Jurkat, Clone E6-1 (cell line): Measurements from ENCODE around the gene PAQR7.
A peak's percentile ranks its signal among the peaks of the same experiment; 100 is the strongest.
"Not testable (repeated sequence)": the region's sequence is repeated elsewhere in the genome, so short reads cannot be mapped to it uniquely, and the experiment has no call there.

ENCODE experiments used
- DNase-seq: peaks from one replicate; pipeline ENCODE4 v3.0.0-alpha.2; 2011; ENCODE audit warnings: low read depth, low spot score
- H3K4me3 ChIP-seq: 2 replicates; pipeline ENCODE4 v1.5.1; 2011; ENCODE audit warnings: mild to moderate bottlenecking, low read length, control low read depth, moderate library complexity

Gene PAQR7

DNA sequence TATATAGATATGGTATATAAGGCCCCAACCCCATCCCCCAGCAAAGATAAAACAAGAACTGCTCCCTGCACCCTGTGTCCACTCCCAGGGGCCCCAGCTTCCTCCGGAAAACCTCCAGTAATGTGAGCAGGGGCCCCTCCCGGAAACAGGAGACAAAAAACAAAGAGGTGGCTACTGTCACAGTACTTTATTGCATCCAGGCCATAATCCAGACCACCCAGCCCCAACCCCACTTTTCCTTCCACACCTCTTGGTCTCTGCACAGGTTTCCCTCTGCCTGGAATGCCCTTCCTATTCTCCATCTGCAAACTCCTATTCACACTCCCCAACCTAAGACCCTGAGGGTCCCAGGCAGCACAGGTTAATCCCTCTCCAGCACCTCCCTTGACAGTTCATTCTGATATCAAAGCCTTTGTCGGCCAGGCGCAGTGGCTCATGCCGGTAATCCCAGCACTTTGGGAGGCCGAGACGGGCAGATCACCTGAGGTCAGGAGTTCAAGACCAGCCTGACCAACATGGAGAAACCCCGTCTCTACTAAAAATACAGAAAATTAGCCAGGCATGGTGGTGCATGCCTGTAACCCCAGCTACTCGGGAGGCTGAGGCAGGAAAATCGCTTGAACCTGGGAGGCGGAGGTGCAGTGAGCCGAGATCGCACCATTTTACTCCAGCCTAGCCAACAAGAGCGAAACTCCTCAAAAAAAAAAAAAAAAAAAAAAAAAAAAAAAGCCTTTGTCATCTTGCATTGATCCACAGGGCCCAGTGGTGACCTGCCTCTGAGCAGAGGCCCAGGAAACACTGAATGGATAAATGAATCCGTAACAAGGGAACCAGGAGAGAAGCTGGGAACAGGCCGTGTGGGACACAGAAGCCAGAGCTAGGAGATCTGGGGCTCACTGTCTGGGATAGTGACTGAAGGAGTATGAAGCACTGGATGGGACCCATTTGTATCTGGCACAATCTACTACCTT is 13.9 kb downstream of the PAQR7 start:
- no peak for DNase-seq
- H3K4me3 ChIP-seq = no peak overlapping the region

DNA sequence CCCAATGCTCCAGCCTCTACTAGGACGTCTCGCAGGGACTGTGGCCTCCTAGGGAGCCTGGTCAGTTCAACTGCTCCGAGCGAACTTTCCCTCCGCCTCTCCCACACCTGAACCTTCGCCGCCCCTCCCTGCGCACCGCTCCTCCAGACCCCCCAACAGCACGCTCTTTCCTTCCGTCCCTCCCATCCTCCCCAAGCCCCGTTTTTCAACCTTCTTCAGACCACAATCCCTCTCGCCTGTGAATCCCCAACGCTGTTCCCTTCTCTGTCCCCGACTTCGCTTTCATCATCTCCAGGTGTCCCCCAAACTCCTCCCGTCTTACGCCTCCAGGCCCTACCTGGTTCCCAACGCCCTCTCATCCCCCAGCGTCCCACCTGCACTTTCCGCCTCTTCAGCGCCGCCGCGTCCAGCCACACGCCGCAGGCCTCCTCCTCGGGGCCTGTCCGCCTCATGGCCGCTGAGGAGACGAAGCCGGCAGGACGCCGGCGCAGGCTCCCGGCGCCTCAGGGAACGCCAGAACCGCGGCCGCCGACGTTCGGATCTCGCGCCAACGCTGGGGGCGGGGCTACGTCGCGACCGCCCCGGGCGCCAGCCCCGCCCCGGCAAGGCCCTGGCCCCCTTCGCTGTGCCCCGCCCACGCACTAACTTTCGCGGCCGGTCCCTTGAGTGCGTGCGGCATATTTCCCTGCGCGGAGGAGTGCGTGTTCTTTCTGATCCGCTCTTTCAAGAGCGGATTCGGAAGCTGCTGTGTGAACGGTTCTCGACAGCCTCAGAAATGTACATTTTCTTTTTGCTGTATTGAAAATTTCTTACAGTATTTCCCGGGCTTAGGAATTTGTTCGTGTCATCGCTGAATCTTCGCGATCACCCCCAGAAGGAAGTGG is 16.4 kb downstream of the PAQR7 start, which contains the start of gene AUNIP:
Gene AUNIP, minus strand, starts transcription at position 552 of the 884 bp plus-strand sequence. Its CDS starts 100 bp downstream, at position 452.
- peak within 1 kb of the TSS; percentile 95 for H3K4me3 ChIP-seq
- peak; percentile 73 for DNase-seq

DNA sequence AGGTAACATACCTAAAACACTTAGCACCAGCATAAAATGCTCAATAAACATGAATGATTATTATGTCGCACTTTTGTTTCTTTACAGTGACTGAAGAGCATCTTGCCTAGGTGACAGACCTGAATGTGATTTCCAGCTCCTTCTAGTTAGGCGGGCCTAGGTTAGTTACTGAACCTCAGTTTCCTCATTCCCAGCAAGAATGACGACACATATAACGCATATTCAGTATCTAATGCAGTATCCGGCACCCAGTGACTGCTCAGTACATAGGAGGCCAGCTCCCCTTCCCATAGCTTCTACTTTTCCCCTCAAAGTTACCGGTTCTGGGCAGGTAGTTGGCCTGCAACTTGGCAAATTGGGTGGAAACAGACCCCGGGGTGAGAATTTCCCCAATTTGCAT is 17.0 kb downstream of the PAQR7 start:
- H3K4me3 ChIP-seq = peak overlapping the region; percentile 95
- DNase-seq = no peak

DNA sequence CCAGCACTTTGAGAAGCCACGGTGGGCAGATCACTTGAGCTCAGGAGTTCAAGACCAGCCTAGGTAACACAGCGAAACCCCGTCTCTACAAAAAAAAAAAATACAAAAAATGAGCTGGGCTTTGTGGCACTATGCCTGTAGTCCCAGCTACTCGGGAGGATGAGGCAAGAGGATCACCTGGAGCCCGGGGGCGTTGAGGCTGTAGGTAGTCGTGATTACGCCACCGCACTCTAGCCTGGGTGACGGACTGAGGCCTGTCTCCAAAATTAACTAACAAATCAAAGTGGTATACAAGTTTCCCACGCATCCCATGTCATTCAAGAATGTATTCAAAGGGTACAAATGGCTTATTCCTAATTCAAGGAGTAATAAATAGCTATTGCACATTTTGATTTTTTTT is 18.7 kb downstream of the PAQR7 start:
- H3K4me3 ChIP-seq = no peak overlapping the region
- DNase-seq = no peak

DNA sequence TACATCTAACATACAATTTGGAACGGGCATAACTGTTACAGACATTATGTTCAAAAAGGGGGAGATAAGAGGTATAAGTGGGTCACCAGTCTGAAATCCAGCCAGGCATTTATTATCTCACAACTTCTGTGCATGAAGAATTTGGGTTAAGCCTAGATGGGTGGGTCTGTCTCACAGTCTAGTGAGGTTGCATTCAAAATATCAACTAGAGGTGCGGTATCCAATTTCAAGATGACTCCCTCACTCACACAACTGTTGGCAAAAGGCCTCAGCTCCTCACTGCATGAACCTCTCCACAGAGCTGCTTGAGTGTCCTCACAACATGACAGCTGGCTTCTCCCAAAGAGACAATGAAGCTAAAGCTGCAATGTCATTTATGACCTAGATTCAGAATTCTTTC is 21.0 kb downstream of the PAQR7 start:
- no peak for DNase-seq
- no peak overlapping the region for H3K4me3 ChIP-seq

DNA sequence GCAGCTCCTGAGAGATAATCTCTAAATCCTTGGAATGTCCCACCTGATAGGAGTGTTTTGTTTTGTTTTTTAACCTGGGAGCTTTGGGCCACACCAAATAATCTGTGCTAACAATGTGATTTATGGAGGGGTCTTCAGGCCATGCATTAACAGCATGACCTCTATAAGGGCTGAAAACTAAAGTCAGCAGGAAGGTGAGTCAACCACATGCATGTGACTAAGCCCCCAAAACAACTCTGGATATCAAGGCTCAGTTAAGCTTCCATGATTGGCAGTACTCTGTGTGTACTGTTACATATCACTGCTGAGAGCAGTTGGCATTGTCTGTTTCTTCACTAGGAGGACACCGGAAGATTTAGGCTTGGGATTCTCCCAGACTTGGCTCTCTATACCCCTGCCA is 27.0 kb downstream of the PAQR7 start:
- no peak overlapping the region for H3K4me3 ChIP-seq
- no peak for DNase-seq

DNA sequence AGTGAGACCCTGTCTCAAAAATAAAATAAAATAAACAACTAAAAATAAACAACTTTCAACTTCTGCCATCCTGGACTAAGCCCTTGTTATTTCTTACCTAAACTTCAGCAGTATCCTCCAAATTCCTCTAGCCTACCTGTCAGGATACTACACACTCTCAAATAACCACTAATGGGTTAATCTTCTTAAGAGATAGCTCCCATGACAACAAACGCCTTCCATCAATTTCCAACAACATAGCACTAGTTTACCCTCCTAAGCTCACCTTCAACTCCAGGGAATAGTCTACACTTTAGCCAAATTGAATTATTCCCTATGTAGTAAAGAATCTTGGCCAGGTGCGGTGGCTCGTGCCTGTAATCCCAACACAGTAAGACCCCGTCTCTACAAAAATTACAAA is 27.6 kb downstream of the PAQR7 start:
- DNase-seq = no peak
- no peak overlapping the region for H3K4me3 ChIP-seq

DNA sequence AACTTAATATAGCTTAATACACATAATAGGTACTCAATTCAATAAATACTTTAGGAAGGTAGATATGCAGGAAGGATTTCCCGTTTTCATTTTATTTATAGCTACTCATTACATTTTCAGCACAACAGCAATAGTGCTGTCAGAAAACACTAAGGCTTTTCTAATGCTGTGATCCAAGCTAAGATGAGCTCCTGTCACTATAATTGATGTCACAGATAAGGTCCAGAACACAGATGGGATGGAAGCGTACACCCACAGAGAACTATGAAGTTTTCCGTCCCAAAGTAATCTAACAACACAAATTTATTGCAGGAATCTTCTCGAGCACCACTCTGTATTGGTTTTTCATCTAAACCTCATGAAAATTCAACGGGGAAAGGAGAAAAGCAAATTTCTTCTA is 29.8 kb downstream of the PAQR7 start:
- DNase-seq = no peak

DNA sequence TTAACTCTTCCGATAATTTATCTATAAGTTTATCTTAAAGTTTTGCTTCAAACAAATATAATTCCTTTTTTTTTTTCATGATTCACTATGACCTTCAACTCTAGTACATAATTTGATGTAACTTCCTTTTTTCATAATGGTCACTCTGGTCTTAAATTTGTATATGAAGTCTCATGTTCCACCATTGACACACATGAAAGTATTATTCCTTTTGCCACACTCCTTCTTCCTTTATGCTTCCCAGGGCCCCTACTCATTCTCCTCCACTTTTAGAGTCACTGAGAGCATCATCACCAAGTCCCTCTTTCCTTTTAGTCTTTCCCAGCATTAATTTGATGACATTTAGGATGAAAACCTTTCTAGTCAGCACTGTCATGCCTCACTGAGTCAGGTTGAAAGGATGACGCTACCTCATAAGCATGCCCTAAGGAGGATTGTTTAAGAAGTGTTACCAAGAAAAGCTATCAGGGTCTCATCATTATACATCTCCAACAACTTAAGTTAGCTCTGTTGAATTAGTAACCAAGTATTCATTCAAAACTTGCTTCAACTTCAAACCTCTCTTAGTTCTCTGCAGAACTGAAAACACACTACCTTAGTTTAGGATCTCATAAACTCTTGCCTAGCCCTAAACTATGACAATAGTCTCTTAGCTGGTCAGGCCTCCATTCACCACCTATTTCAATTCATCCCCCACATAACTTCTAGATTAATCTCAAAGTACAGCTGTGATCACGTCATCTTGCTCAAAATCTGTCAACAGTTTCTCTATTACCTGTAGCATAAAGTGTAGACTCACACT is 30.8 kb downstream of the PAQR7 start:
- DNase-seq = no peak
- no peak overlapping the region for H3K4me3 ChIP-seq

More for the DNA sequence above, 29.8 kb downstream of the PAQR7 start:
- H3K4me3 ChIP-seq = no peak overlapping the region

DNA sequence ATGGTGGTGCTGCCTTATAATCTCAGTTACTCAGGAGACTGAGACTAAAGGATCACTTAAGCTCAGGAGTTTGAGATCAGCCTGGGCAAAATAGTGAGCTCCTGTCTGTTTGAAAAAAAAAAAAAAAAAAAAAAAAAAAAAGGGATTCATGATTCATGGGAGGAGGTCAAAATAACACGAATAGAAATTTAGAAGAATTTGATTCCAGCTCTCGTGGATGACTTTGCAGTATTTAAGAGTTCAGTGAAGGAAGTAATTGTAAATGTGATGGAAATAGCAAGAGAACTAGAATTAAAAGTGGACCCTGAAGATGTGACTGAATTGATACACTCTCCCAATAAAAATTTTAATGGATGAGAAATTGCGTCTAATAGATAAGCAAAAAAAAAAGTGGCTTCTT is 32.0 kb downstream of the PAQR7 start:
- no peak overlapping the region for H3K4me3 ChIP-seq
- DNase-seq = no peak

DNA sequence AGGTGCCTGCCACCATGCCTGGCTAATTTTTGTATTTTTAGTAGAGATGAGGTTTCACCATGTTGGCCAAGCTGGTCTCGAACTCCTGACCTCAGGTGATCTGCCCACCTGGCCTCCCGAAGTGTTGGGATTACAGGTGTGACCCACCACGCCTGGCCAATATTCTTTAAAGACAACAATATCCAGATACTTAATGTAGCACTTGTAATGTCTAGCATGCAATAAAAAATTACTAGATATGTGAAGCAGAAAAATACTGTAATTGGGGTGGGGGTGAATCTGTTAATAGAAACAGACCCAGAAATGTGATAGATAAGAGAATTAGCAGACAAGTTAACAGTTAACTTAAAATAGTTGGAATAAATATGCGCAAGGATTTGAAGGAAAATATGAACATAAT is 35.7 kb downstream of the PAQR7 start:
- DNase-seq, H3K4me3 ChIP-seq: not testable (repeated sequence)

DNA sequence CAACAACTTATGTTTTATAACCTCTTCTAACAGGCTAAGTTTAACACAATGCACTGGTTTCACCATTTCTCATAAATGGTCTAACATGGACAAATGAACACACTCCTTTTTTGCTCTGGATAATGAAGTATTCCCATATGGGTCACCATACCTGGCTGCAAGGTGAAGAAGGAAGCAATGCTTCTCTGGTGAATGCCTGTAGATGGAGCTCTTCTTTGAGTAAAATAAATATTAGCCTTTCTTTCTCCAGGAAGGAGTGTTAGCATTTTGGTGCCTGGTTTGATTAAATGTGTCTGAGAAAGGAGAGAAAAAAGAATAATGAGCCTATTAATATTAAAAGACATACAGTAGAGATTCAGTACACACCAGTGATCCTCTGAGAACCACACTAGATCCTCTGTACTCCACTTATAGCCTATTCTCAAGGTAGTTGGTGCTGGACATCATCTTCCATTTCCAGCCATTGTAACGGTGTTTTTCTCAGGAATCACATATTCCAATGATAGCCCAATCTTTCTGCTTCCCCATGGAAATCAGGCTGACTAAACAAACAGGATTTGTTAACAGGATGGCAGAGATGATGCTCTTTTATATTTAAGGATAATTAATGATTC is 38.1 kb downstream of the PAQR7 start:
- no peak overlapping the region for H3K4me3 ChIP-seq
- no peak for DNase-seq

DNA sequence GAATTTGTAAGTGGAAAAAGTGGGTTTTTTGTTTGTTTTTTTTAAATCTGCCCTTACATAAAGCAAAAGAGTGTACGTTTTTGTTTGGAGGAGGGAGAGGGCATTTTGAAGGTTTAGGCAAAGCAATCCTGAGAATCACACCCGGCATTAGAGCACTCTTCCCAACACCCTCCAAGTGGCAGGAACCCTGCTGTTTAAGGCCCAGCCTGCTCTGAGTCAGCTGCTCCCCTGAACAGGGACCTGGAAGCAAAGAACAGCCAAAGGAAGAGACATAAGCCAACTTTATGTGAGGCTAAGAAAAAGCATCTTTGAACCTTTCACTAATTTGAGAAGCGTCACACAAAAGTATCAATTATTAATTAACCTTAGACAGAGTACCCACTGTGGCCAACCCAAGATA is 38.8 kb downstream of the PAQR7 start:
- no peak overlapping the region for H3K4me3 ChIP-seq
- DNase-seq = no peak

DNA sequence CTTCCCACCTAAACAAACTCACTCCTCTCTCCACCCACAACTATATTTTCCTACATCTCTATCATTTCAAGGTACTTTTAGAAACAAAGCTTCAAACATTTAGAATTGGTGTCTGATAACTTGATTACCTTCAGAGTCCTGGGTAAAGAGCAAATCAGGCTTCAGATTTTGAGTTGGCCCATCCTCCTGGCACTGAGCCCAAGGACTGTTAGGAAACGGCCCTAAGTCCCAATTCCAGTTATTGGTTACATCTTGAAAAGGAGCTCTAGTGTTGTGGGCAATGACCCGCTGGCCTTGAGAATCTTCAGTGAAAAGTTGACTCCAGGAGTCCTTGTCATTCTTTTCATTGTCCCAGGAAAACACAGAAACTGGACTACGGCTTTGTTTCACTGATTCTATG is 40.6 kb downstream of the PAQR7 start:
- no peak overlapping the region for H3K4me3 ChIP-seq
- no peak for DNase-seq

DNA sequence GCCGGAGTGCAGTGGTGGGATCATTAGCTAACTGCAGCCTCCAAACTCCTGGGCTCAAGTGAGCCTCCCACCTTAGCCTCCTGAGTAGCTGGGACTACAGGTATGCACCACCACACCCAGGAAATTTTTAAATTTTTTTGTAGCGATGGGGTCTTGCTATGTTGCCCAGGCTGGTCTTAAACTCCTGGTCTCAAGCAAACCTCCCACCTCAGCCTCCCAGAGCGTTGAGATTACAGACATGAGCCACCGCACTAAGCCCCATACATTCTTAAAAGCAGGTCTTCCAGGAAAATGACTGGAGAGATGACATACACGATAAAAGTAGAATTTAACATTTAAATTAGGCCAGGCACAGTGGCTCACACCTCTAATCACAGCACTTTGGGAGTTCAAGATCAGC is 42.4 kb downstream of the PAQR7 start:
- DNase-seq = no peak
- no peak overlapping the region for H3K4me3 ChIP-seq

DNA sequence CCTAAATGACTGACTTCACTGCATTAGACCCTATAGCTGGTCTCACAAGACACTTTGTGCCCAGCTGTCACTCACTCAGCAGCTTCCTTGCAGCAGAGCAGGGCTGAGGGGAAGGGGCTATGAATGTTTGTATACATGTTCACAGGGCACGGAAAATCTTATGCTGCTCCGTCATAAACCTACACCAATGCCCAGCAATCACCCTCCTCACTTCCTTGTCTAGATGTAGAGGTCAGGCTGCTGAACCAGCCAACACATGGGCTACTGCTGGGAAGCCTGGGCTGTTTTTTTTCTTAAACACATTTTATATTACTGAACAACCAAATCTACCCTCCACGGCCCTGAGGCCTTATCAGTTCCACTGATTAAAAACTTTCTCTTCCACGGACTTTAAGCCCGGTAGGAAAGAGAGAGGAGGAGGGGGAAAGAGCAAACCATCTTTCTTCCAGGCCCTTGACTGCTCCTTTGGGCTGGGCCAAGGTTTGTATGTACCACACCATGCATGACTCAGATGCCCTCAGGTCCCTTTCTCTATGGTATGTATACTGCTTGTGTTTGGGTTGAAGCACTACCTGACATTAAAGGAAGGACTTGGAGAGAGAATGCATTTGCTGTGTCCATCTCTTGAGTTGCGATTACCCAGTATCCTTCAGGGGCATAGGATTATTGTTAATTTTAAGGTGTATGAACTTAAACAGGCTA is 43.0 kb downstream of the PAQR7 start:
- DNase-seq = no peak

DNA sequence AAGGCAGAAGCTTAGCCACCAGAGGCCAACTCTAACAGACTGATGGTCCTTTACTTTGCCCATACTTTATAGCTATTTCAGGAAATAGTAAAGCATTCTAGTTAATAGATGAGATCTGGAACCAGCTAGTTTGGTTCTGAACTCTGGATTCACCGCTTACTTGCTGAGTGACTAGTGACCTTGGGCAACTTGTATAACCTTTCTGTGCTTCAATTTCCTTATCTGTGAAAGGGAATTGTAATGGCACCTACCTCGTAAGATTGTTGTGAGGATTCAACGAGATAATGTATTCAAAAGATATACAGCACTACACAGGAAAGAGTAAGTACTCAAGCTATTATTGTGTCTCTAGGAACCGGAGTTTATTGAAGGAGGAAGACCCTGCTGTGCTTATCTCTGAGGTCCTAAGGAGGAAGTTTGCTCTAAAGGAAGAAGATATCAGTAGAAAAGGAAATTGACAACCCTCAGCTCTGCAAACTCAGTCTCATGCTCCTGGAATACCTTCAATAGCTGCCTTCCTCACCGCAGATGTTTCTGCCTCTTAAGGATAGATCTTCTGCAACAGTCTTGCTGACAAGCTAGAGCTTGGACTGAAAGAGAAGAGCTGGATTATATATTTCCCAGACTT is 43.8 kb downstream of the PAQR7 start:
- DNase-seq = no peak
- H3K4me3 ChIP-seq = no peak overlapping the region

More for the DNA sequence above, 43.0 kb downstream of the PAQR7 start:
- no peak overlapping the region for H3K4me3 ChIP-seq

DNA sequence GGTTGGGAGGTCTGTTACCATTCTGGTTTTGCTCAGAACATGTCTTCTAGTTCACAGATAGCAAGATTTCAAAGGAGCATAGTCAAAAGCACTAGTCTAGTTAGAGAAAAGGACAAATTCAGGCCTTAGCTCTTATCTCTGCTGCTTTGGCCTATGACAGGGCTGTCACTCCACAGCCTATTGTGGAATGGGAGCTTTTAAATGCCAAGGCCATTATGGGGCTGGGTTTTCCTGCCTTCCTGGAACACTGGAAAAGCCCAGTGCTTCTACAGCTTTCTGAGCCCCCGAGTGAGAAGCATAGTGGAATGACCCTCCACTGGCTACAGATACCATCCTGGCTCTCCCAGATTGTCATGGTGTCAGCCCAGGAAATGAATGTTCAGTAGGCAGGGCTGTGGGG is 46.5 kb downstream of the PAQR7 start:
- no peak overlapping the region for H3K4me3 ChIP-seq
- DNase-seq = no peak
